ENCODE measurements around the gene GRPEL1. TPM values are rescaled to one million over a fixed set of nuclear protein-coding genes. Genes with fewer than 3 reads are reported as not detected.
"Not testable (repeated sequence)": the region's sequence is repeated elsewhere in the genome, so short reads cannot be mapped to it uniquely, and the experiment has no call there.

The GRPEL1 gene
- polyA plus RNA-seq, 5 donors, result 26.8 to 31.2 (median 28.1) TPM

DNA sequence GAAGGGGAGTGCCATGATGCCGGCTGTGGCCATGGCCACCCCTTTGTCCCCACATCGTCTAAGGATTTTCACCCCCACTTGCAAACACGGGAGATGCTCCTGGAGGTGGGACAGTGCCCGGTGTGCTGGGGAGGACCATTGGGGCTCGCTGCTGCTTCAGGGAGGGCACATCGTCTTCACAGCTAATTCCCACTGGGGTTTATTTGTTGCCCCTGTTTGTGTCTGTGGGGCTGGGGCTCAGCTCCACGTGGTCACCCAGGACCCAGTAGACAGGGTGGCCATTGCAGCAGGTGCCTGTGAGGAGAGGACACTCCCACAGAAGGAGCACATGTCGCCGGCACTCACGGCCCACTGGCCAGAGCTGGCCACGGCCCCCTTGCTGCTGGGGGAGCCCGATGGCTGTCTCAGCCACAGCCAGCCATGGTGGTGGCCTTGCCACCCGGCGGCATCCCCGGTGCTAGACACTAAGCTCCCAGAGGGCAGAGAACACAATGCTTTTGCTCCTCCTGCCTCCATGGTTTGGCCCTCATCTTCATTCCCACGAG, 27.8 kb upstream of the GRPEL1 start:
- DNase-seq, result no peak

- DNase-seq, result no peak
Observed at GRCh38 chr4:7094916-7095315, 27.1 kb upstream of the GRPEL1 start.

DNA sequence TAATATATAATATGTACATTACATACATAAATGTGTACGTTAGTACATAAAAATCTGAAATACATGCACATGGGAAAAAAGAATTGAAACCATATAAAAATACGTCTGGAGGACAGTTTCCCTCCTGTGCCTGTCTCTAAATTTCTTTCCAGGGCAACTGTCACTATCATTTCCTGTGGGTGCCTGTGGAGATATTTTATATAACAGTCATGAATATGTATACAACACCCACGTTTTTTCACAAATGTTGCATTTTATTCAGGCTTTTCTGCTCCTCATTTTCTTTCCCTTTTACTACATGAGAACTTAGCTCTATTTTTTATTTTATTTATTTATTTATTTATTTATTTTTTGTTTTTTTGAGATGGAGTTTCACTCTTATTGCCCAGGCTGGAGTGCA, 24.2 kb upstream of the GRPEL1 start:
- no peak for DNase-seq

DNA sequence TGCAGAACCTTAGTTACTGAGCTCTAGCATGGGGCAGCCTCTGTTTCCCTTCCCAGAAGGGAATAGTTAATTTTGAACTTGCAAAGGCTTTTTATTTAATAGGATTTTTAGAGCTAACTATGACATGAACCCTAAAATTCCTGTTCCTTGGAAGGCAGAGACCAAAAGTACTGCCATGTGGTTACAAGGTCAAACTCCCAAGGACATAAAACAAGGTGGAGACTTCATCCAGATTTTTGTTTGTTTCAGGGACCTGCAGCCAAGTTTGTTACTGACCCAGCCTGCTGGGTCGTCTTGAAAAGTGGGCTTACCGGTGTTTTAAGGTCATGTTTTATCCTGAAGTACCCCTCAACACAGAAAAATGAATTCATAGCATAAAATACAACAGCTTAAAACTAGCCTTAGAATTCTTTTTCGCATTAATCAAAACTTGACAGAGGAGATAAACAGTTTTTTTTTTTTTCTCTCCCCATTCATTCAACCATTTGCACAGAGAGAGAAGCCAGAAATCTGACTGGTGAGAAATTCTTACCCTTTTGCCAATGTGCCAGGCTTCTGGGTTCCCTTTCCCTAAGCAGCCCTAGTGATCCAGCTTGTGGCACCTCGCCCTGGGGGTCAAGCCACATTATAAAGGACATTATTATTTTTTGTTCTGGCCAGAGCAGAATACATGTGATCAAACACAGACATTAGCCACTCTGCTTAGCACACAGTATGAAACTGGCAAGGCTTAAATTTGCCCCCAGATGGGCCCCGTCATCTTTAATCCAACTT, 21.5 kb upstream of the GRPEL1 start:
- DNase-seq, result no peak

GRCh38 chr4:7087036-7087435, 19.2 kb upstream of the GRPEL1 start:
- no peak for DNase-seq

DNA sequence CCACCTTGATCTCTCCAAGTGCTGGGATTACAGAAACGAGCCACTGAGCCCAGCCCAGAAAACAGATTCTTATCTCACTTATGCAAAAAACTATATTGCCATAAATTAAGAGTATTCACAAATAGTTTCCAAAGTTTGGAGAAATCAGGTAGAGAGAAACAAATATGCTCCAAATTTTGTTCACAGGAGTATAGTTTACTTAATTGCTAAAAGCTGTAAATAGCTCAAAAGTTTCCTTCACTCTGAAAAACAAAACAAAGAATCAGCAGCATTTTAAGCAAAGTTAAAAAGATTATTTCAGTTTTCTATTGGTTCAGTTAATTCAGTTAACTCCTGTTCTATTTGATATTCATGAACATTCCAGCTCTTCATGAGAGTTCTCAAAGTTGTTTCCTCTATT, 18.5 kb upstream of the GRPEL1 start:
- no peak for DNase-seq

GRCh38 chr4:7084564-7084961, 16.7 kb upstream of the GRPEL1 start:
- not testable (repeated sequence) for DNase-seq

DNA sequence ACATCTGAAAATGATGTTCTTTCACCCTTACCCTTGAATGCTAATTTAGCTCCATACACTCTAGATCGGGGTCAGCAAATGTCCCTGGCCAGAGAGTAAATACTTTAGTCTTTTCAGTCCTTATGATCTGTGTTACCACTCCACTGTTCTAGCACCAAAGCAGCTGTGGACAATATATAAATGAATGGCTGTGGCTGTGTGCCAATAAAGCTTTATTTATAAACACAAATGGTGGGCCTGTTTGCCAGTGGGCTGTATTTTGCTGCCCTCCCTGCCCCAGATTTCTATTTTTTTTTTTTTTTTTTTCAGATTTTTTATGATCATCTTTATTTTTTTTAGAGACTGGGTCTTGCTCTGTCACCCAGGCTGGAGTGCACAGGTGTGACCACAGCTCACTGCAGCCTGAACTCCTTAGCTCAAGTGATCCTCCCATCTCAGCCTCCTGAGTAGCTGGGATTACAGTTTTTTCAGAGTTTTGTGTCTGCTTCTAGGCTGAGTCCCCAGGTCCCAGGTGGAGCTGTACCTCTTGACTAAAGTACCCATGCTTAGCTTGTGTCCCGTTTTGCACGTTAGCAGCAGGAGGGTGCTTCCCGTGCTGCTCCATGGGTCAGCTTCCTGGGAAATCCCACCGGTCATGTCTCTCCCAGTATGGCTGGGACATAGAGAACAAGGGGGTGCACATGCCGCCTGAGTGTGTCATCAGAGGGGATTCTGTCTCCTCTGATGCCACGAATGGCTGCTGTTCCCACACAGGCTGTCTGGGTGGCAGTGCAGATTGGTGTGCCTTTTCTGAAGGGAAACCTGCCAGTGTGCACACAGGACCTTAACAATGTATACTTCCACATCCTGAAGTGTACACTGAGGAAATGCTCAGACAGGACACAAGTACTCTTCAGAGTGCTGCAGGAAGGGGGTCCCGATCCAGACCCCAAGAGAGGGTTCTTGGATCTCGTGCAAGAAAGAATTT, 16.0 kb upstream of the GRPEL1 start:
- DNase-seq, result no peak

DNA sequence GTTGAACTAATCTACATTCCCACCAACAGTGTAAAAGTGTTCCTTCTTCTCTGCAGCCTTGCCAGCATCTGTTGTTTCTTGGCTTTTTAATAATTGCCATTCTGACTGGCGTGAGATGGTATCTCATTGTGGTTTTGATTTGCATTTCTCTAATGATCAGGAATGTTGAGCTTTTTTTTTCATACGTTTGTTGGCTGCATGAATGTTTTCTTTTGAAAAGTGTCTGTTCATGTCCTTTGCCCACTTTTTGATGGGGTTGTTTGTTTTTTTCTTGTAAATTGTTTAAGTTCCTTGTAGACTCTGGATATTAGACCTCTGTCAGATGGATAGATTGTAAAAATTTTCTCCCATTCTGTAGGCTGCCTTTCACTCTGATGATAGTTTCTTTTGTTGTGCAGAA, 12.0 kb upstream of the GRPEL1 start:
- not testable (repeated sequence) for DNase-seq

DNA sequence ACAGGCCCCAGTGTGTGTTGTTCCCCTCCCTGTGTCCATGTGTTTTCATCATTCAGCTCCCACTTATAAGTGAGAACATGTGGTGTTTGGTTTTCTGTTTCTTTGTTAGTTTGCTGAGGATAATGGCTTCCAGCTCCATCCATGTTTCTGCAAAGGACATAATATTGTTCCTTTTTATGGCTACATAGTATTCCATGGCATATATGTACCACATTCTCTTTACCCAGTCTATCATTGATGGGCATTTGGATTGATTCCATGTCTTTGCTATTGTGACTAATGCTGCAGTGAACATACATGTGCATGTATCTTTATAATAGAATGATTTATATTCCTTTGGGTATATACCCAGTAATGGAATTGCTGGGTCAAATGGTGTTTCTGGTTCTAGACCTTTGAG, 11.6 kb upstream of the GRPEL1 start:
- DNase-seq, result not testable (repeated sequence)

DNA sequence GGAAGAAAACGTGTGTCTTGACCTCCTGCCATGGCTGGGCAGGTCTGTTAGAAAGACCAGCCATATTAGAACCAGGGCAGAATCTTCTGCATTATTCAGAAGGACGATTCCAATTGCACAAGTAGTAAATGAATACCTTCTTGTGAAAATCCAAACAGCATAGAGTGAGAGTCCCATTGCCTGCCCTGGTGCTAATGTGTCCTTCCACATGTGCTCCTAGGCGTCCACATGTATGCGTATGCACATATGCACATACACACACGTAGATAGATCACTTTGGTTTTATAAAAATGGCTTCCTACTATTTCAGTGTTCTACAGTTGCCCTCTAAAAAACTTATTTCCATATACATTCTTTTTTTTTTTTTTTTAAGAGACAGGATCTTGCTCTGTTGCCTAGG, 10.2 kb upstream of the GRPEL1 start:
- DNase-seq, result no peak

DNA sequence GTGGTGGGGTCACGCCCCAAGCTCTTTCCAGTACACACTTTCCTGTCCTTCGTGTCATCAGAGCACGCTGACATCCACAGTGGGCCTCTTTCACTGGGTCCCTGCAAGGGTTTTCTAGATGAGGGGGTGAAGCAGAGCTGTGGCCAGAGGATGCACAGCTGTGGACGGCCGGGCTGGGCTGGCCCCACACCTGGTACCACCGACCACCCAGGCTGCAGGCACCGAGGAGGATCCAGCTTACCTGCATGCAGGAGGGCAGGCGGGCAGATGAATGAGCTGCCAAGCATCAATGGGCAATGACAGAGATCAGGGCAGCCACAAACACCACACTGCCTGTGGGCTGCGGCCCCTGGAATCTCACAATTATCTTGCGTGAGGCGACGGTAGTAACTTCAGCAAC, 9.5 kb upstream of the GRPEL1 start:
- no peak for DNase-seq

DNA sequence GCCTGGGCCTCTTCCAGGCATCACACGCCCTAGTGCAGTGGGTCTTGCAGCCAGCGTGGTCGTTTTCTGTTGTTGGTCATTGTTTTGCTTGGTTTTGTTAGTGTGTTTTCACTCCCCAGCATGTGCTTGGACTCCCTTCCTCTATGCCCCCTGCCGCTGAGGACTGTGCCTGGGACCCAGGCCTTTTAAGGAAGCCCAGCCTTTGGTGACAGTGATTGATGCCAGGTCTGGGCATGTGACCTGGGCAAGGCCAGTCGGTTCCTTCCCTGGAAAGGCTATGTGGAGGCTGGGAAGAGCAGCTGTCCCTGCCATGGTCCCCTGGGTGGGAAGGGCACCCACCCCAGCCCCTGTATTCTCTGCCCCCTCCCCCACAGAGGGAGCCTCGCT, 8.8 kb upstream of the GRPEL1 start:
- DNase-seq, result no peak

- no peak for DNase-seq
Observed at GRCh38 chr4:7075962-7076695, 8.3 kb upstream of the GRPEL1 start.

DNA sequence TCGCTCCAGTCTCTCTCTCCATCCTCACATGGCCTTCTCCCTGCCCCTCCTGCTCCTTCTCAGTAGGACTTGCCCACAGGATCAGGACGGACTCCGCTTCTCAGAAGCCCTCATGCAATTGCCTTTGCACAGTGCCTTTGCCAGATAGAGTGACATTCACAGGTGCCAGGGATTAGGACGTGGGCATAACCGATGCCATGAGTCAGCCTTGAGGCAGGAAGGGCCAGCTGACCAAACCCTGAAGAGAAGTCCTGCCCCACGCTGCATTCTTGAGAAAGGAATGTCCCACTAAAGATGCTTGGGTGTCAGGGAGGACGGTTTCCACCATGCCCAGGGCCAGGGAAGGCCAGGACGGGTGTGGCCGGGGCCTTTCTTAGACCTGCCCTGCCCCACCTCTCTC, 6.6 kb upstream of the GRPEL1 start:
- no peak for DNase-seq

DNA sequence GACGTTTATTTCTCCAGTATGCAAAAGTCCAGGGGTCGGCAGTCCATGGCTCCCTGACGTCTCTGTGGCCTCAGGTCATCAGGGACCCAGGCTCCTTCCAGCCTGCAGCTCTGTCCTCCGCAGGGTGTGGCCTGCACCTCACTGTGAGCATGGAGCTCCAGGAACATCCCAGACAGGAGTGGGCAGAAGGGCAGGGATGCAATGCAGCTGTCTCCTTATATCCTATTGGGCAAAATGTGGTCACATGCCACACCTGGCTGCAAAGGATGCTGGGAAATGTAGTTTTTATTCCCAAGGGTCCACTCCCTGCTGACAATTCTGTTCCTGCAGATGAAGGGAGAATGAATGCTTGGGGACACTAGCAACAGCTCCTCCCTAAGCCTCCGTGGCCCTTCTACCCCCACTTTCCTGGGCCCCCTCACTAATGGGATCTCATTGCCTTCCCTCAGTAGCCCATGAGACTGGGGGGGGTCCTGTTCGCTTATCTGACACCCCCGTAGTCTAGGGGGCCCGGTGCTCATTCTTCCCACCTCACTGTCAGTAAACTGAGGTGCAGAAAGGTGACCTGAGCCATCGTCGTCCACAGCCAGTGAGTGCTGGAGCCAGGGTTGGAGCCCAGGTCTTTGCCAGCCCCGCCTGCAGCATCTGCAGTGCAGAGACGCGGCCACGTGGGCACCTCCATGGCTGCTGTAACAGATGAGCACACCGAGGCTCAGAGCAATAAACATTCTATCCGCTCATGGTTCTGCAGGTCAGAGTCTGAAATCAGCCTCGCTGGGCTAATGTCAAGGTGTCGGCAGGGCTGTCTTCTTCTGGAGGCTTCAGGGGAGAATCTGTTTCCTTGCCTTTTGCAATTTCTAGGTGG, 5.9 kb upstream of the GRPEL1 start:
- DNase-seq, result no peak

DNA sequence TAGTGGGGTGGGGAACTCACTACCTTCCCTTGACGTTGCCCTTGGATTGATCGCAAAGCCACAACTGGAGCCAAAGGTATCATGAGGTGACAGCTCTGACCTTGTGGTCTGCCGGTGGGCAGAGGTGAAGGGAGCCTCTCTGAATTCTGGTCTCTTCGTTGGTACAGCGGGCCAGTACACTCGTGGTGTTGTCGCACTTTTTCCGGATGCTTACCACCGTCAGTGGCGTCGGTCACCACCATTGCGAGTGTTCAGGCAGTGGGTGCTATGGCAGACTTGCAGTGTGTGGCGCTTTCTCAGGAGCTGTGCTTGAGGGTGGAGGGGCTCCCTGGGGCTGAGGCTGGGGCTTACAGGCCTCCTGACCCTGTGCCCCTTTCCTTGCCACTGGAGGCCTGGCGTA, 5.2 kb upstream of the GRPEL1 start:
- no peak for DNase-seq

DNA sequence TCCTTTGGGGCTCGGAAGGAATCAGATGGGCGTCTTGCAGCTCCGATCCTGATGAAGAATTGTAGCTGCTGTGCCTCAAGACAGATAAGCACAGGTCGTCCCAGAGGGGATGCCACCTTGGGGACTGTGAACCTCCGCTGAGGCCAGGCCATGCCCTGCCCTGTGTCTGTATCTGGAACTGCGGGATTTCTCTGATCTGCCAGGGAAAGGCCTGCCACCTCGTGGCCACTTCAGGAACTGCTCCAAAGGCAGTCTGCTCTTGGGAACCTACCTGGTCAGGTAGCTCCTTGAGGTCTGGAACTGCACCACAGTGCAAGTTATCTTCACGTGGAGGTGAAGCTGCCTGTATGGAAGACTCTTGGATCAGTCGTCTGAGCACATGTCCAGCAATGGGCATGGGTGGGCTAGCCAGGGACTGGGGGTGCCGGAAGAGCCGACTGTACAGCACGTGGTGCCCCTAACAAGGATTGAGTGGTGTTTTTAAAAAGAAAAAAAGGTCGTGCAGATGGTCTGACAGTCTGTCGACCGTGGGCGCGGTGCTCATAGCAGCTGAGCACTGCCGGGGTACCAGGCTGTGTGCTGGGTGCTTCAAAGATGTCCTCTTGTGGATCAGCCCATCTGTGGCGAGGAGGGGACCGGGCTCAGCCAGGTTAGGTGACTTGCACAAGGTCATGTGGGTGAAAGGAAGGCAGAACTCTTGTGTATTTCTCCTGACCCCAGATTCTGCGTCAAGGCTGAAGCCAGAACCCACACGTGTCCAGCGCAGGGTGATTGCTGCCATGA, 3.1 kb upstream of the GRPEL1 start:
- DNase-seq, result peak; percentile 69 to 78

GRCh38 chr4:7068883-7069282, 1.0 kb upstream of the GRPEL1 start:
- no peak for DNase-seq

DNA sequence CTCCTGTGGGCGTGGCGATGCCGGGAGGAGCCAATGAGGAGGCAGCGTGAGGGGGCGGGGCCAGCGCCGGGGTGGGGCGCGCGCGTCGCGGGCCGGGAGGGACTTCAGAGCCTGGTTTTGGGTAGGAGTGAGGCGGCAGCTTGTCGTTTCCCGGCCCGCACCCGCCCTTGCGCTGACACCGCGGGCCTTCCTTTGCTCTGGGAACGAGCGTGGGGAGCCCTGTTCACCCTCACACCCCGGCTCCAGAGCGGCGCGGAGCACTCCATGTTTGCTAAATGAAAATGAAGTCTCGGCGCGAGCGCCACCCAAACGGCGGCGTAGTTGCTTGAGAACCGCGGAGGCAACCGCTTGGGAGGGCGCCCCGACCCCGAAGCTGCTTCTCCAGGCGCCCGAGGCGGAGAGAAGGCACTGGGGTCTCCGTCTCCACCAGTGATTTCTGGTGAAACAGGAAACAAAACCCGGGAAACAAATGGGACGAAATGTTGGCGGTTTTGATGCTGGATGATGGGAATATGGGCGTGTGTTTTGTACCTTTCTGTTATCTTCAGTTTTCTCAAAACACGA, 497 bp upstream of the GRPEL1 start:
- DNase-seq, result no peak
